CD4-positive, alpha-beta T cell treated with Interleukin-4 for 4 hours (primary cell): ENCODE results near the gene DISC1.
"Not testable (repeated sequence)": the region's sequence is repeated elsewhere in the genome, so short reads cannot be mapped to it uniquely, and the experiment has no call there.

Source experiments
- DNase-seq: peaks from one replicate; pipeline ENCODE4 v3.0.0-alpha.2; 2020

Gene DISC1

GRCh38 chr1:231903586-231904081 is 277.0 kb downstream of the DISC1 start:
- DNase-seq, result no peak

- not testable (repeated sequence) for DNase-seq
Observed at GRCh38 chr1:231907310-231907709, 280.7 kb downstream of the DISC1 start.

DNA sequence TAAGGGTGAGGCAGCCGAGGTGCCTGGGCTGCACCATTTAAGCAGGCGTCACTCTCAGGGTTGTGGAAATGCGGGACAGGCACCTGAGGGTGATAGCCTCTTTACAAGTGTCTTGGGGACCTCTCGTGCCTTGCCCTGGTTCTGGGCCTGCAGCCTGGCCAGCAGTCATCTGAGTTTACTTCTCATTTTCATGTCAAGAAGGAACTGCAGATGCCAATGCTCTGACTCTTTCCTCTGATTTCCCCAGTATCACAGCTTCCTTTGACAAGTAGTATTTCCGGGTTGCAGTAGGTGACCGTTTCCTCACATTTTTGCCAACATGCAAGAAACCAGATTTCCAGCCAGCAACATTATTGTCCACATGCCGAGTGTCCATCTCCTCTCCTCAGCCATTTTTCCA is 286.9 kb downstream of the DISC1 start:
- DNase-seq, result no peak

GRCh38 chr1:231918239-231919015 is 291.8 kb downstream of the DISC1 start:
- peak; percentile 39 for DNase-seq

DNA sequence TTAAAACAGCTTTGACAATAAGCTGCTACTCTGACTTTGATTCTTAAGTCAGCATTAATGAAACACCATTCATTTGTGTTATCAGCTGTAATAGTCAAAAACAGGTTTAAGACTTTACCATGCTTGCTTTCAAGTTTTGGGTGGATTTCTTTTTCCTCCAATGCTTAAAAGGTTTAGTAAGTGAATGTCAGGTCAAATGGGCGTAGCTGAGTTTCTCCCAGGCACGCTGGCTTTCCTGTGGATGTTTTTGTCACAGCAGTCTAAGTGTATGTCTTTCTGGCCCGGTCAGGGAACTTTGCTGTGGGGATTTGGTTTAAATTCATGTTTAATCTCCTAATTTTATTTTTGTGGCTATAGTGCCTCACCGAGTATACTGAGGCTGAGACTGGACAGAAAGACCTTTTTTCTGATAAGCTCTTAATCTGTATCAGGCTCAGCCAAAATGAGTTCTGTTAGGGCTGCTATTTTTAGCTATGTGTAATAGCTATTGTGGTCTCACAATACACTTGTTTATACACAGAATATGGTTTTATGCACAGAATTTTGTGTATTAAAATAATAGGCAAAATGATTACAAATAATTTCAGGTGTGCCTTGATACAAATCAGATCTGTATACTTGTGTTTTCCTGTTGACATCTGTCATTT is 292.8 kb downstream of the DISC1 start:
- DNase-seq, result no peak

DNA sequence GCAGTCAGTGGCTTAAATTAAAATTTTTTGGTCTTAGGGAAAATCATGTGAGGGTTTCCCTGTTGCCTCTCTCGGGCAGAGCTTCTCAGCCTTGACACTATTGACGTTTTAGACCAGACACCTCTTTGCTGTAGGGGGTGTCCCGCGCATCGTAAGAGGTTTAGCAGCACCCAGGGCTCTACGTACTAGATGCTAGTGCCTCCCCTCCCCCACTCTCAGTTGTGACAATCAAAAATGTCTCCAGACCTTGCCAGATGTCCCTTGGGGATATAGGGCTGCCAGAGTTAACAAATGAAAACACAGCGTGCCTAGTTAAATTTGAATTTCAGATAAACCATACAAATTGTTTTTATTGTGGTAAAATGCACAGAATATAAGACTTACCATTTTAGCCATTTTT is 293.3 kb downstream of the DISC1 start:
- DNase-seq, result peak; percentile 8

DNA sequence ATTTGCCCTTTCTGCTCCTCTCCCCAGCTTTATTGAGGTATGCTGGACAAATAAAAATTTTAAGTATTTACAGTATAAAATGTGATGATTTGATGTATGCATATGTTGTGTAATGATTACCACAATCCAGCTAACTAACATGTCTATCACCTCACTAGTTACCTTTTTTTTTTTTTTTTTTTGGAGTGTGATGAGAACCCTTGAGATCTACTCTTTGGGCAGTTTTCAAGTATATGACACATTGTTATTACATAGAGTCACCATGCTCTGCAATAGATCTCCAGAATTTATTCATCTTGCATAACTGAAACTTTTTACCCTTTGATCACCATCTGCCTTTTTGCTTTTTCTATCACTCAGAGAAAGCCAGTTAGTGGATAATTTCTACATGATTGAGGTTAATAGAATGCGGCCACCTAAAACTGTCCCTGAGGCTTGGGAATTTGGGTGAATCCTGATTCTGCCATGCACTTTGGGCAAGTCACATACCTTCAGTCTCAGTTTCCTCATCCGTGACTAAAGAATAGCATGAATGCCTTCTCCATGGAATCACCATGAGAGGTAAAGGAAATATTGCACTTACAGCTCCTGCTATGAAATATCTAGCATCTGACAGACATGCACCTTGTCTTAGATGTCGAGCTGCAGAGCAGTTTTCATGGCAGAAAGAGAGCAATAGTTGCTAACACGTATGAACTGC is 295.2 kb downstream of the DISC1 start:
- DNase-seq, result no peak

DNA sequence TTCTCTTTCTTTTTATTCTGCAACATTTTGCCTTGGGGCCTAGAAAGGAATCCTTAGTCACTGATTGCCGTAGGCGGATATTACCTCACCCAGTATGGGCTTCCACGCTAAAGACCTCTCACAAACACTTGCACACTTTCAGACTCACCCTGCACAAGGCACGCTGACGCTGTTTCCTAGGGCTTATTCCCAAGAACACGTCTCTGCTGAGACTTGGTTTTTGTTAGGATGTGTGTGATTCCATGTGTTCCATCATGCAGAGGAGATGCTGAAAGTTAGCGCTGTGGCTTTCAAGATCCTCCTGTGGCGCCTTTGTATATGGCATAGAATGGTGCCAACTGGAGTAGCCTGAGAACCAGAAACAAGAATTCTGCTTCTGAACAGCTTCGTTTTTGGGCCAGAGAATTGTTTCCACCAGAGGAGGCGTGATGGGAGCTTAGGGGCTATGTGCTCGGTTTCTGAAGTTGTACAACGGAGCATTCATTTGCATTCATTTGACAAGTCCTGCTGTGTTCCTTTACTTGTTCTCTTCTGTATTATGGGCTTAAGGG is 297.0 kb downstream of the DISC1 start:
- no peak for DNase-seq

DNA sequence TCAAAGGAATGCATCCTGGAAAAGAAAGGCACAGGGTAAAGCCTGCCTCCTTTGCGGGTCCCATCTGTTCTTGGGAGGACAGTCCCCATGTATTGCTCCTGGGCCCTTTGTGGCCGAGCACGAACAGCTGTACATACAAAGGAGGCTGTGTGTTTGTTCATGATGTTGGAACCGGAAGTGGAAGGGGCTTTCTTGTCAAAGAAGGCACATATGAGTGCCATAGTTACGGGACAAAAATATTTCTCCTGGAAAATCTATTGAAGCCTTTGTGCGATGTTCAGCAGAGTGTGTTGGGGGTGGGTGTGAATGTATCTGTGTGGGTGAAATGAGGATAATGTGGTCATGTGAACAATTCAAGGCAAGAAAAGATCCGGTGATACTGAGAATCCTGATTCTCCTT is 297.6 kb downstream of the DISC1 start:
- no peak for DNase-seq

DNA sequence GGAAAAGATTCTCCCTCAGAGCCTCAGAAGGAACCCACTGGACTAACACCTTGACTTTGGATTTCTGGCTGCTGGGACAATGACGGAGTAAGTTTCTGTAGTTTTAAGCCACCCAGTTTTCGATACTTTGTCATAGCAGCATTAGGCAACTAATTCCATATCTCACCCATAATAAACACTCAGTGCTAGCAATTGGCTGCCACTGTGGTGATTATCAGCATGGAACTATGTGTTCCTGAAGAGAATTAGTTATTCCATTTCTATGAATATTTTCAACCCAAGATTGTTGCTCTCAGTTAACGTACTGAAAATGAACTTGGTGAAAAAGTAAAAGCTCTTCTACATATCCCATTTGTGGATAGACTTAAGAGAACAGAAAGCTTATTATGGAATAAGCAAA is 299.3 kb downstream of the DISC1 start:
- no peak for DNase-seq

DNA sequence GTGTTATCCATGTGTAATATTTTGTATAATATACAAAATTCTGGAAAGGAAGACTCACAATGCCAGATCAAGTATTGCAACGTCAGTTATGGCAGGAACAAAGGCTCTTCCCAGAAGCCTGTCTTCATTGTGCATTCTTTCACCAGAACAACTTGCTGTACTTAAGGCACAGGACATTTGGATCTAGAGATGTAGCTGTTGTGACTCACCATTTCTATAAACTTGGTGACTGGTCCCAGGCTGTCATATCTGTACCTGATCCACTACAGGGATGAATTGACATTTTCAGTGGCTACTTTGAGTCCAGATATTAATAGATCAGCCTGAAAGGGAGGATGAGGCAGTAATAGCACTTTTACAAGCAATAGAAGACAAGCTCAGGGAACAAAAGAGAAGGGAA is 299.8 kb downstream of the DISC1 start:
- no peak for DNase-seq

DNA sequence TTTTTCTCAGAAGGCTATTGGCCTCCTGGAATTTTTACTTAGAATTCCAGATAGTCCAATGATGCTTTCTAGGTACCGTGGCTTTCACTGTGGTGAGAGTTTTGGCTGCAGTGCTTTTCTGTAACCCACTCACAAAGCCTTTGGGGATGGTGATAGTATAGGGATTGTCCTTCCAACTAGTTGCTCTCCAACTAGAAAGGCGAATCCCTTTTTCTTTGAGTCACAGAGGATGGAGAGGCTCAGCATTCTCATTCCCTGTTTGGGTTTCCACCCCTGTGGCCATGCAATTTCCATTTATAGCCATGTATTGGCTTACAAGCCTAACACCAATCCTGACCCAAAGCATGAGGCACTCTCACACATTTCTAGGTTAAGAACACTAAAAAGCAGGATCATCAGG is 300.3 kb downstream of the DISC1 start:
- DNase-seq, result no peak

GRCh38 chr1:231927431-231927830 is 300.8 kb downstream of the DISC1 start:
- DNase-seq, result no peak

- DNase-seq, result no peak
Observed at GRCh38 chr1:231929311-231929710, 302.7 kb downstream of the DISC1 start.

DNA sequence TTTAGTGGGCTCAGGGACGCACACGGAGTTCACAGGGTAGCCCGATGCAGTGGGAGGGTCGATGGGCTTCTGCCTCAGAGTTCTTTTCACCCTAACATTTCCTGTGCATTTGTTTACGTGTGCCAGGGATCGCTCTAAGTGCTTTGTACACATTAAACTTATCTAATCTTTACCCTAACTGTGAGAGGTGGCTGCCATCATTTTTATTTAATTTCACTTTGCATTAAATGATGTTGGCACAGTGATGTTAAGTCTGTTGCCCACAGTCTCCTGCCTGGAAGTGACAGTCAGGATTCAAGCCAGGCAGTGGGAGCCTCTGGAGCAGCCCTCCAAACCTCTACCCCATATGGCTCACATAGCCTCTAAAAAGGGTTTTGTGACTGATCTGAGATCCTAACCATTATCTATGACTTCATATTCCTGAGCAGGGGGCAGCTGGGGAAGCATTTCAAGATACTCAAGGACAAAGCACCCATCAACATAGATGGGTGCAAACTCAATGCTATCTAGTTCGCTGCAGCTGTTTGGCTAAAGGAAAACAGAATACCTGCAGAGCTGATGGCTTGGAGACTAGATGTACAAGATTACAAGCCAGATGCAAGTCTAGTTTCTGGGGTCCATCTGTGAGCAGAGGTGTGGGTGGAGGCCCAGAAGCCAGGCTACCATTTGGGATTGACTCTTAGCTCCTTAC is 303.8 kb downstream of the DISC1 start:
- no peak for DNase-seq

DNA sequence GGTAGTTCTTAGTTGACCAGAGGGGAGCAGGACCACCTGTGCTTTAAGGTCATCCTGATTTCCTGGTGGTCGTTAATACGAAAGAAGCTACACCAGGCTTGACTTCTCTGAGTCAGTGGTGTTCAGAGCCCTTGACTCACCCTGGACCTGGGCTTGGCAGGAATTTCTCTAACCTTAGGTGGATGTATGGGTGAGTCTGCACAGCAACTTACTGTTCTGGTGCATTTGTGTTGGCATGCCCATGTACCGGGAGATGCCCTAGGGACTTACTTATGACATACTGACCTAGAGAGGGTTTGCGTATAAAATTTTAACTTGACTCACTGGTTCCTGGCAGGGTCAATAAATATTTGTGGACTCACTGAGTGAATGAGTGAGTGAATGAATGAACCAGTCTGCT is 304.6 kb downstream of the DISC1 start:
- no peak for DNase-seq

DNA sequence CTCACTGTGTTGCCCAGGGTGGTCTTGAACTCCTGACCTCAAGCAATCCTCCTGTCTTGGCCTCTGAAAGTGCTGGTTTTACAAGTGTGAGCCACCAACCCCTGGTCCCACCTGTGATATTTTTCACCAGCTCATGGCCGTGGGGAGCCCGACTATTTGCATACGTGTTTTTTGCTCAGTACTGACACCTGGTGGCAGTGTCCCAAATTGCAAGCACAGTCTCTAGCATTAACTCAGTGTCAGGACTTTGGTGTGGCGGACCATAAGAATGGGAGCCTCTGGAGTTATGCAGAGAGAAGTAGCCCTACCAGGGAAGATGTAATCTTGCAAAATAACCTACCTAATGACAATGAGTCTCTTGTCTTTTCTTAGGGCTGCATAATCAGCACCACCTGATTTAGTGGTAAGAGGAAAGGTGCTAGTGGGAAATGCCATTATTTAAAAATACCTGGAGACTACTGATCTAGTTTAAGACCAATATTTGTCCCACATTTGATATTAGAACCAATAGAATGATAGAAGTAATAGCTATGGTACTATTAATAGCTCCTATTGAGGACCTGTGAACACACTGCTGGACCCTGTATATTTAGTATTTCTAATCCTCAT is 305.4 kb downstream of the DISC1 start:
- peak; percentile 10 for DNase-seq

- DNase-seq, result no peak
Observed at GRCh38 chr1:231933711-231934626, 307.4 kb downstream of the DISC1 start.

- no peak for DNase-seq
Observed at GRCh38 chr1:231934797-231935196, 308.2 kb downstream of the DISC1 start.

- DNase-seq, result no peak
Observed at GRCh38 chr1:231935856-231936255, 309.3 kb downstream of the DISC1 start.
